Suprapubic skin (tissue), 3 donors: Measurements from ENCODE around the gene GNL3.
"Not testable (repeated sequence)": the region's sequence is repeated elsewhere in the genome, so short reads cannot be mapped to it uniquely, and the experiment has no call there.

Experiments used
- POLR2A ChIP-seq, 2 donors: fragments of 450-650 bp; IDR thresholded peaks; one replicate each; pipeline ENCODE4 v1.6.1; 2017; ENCODE audit warnings: antibody characterized with exemption in 2 of 2, mild to moderate bottlenecking in 2 of 2, moderate library complexity in 2 of 2
- TF ChIP-seq, protein P1 (sequence below), 2 donors: fragments of 200-600 bp in 1 of 2; fragments of 450-650 bp in 1 of 2; sonication (generic) in 1 of 2; IDR thresholded peaks; one replicate each; pipeline ENCODE4 v1.5.1; 2016 to 2019; ENCODE audit warnings: antibody characterized with exemption in 2 of 2, mild to moderate bottlenecking in 1 of 2, moderate library complexity in 1 of 2

DNA sequence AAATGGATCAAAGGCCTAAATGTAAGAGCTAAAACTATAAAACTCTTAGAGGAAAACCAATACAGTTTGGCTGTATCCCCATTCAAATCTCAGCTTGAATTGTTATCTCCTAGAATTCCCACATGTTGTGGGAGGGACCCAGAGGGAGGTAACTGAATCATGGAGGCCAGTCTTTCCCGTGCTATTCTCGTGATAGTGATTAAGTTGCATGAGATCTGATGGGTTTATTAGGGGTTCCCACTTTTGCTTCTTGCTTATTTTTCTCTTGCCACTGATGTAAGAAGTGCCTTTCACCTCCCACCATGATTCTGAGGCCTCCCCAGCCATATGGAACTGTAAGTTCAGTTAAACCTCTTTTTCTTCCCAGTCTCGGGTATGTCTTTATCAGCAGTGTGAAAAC lies 9.6 kb upstream of the GNL3 start:
- TF ChIP-seq POLR2A (IDR thresholded peaks at IDR 0.05): not testable (repeated sequence)
- TF ChIP-seq, protein P1, sequence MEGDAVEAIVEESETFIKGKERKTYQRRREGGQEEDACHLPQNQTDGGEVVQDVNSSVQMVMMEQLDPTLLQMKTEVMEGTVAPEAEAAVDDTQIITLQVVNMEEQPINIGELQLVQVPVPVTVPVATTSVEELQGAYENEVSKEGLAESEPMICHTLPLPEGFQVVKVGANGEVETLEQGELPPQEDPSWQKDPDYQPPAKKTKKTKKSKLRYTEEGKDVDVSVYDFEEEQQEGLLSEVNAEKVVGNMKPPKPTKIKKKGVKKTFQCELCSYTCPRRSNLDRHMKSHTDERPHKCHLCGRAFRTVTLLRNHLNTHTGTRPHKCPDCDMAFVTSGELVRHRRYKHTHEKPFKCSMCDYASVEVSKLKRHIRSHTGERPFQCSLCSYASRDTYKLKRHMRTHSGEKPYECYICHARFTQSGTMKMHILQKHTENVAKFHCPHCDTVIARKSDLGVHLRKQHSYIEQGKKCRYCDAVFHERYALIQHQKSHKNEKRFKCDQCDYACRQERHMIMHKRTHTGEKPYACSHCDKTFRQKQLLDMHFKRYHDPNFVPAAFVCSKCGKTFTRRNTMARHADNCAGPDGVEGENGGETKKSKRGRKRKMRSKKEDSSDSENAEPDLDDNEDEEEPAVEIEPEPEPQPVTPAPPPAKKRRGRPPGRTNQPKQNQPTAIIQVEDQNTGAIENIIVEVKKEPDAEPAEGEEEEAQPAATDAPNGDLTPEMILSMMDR (IDR thresholded peaks at IDR 0.05): not testable (repeated sequence)
